Measurements from ENCODE around the gene TFDP2. TPM values are rescaled to one million over a fixed set of nuclear protein-coding genes. Genes with fewer than 3 reads are reported as not detected.
"Not testable (repeated sequence)": the region's sequence is repeated elsewhere in the genome, so short reads cannot be mapped to it uniquely, and the experiment has no call there.

Gene TFDP2
- total and polyA plus RNA-seq, 4 donors, result 13.3 to 62.5 (median 27.8) TPM

- H3K4me1 ChIP-seq (ENCODE audit: control insufficient read depth in 1 of 2, insufficient read depth in 2 of 2, low read length in 2 of 2), result no peaks in the 10 kb centered on the region
- DNase-seq, result peak in 1 of 2 donors; percentile 31
These were observed 218.5 kb downstream of the TFDP2 start for GRCh38 chr3:141930801-141931200.

GRCh38 chr3:141929341-141929995 lies 219.9 kb downstream of the TFDP2 start:
- 83 to 86% methylated on average over 7 of the region's 7 CpGs for WGBS, 2 donors
- no peak overlapping the region for H3K27ac ChIP-seq (ENCODE audit: low read depth in 1 of 2, low read length in 2 of 2)
- H3K9me3 ChIP-seq (ENCODE audit: control insufficient read depth, low read length), result no peaks in the 10 kb centered on the region
- intact Hi-C loops (cut with DNase I), result no loop called here
- no peak overlapping the region for H3K4me3 ChIP-seq (ENCODE audit: low read length in 2 of 2)
- H3K36me3 ChIP-seq (ENCODE audit: control insufficient read depth in 1 of 2, insufficient read depth in 2 of 2, low read length in 1 of 2), result peaks cover 0 to 2% of the 10 kb centered on the region in 2 donors
- ATAC-seq (ENCODE audit: low FRiP score) (no peak), DNase-seq (peak; percentile 8 to 17)
- H3K4me1 ChIP-seq (ENCODE audit: control insufficient read depth in 1 of 2, insufficient read depth in 2 of 2, low read length in 2 of 2), result no peaks in the 10 kb centered on the region
- no peaks in the 10 kb centered on the region for H3K27me3 ChIP-seq (ENCODE audit: control insufficient read depth in 1 of 2, insufficient read depth in 2 of 2, low read length in 1 of 2)

More at GRCh38 chr3:141930801-141931200, 218.5 kb downstream of the TFDP2 start:
- no peak overlapping the region for H3K27ac ChIP-seq (ENCODE audit: low read depth in 1 of 2, low read length in 2 of 2)
- intact Hi-C loops (cut with DNase I), result no loop called here
- H3K9me3 ChIP-seq (ENCODE audit: control insufficient read depth, low read length), result no peaks in the 10 kb centered on the region
- H3K27me3 ChIP-seq (ENCODE audit: control insufficient read depth in 1 of 2, insufficient read depth in 2 of 2, low read length in 1 of 2), result no peaks in the 10 kb centered on the region
- H3K4me3 ChIP-seq (ENCODE audit: low read length in 2 of 2), result no peak overlapping the region
- ATAC-seq (ENCODE audit: low FRiP score), result peak; percentile 29
- WGBS, 2 donors, result 91 to 92% methylated on average over 4 of the region's 4 CpGs
- H3K36me3 ChIP-seq (ENCODE audit: control insufficient read depth in 1 of 2, insufficient read depth in 2 of 2, low read length in 1 of 2), result peaks cover 0 to 2% of the 10 kb centered on the region in 2 donors

- no peaks in the 10 kb centered on the region for H3K9me3 ChIP-seq (ENCODE audit: control insufficient read depth, low read length)
- DNase-seq (peak; percentile 29 to 30), ATAC-seq (ENCODE audit: low FRiP score) (no peak)
- peaks cover 0 to 2% of the 10 kb centered on the region in 2 donors for H3K36me3 ChIP-seq (ENCODE audit: control insufficient read depth in 1 of 2, insufficient read depth in 2 of 2, low read length in 1 of 2)
- no peaks in the 10 kb centered on the region for H3K27me3 ChIP-seq (ENCODE audit: control insufficient read depth in 1 of 2, insufficient read depth in 2 of 2, low read length in 1 of 2)
- H3K4me3 ChIP-seq (ENCODE audit: low read length in 2 of 2), result no peak overlapping the region
- H3K27ac ChIP-seq (ENCODE audit: low read depth in 1 of 2, low read length in 2 of 2), result no peak overlapping the region
- intact Hi-C loops (cut with DNase I), result no loop called here
- 93 to 95% methylated on average over 15 of the region's 15 CpGs for WGBS, 2 donors
- no peaks in the 10 kb centered on the region for H3K4me1 ChIP-seq (ENCODE audit: control insufficient read depth in 1 of 2, insufficient read depth in 2 of 2, low read length in 2 of 2)
These were observed 220.6 kb downstream of the TFDP2 start for GRCh38 chr3:141928631-141929270.

- intact Hi-C loops (cut with DNase I), result no loop called here
- Histone ChIP-seq H3K36me3 (ENCODE audit: control insufficient read depth in 1 of 2, insufficient read depth in 2 of 2, low read length in 1 of 2) (peaks cover 0 to 2% of the 10 kb centered on the region in 2 donors), H3K4me1 (ENCODE audit: control insufficient read depth in 1 of 2, insufficient read depth in 2 of 2, low read length in 2 of 2) (no peaks in the 10 kb centered on the region), H3K27me3 (ENCODE audit: control insufficient read depth in 1 of 2, insufficient read depth in 2 of 2, low read length in 1 of 2) (no peaks in the 10 kb centered on the region), H3K9me3 (ENCODE audit: control insufficient read depth, low read length) (no peaks in the 10 kb centered on the region), H3K4me3 (ENCODE audit: low read length in 2 of 2) (no peak overlapping the region), H3K27ac (ENCODE audit: low read depth in 1 of 2, low read length in 2 of 2) (no peak overlapping the region)
- 63 to 70% methylated on average over 9 of the region's 9 CpGs for WGBS, 2 donors
- DNase-seq (peak; percentile 48 to 63), ATAC-seq (ENCODE audit: low FRiP score) (no peak)
These were observed 222.4 kb downstream of the TFDP2 start for GRCh38 chr3:141926929-141927328.

GRCh38 chr3:141925677-141926076 lies 223.7 kb downstream of the TFDP2 start:
- H3K4me1 ChIP-seq (ENCODE audit: control insufficient read depth in 1 of 2, insufficient read depth in 2 of 2, low read length in 2 of 2); H3K27ac ChIP-seq (ENCODE audit: low read depth in 1 of 2, low read length in 2 of 2); H3K27me3 ChIP-seq (ENCODE audit: control insufficient read depth in 1 of 2, insufficient read depth in 2 of 2, low read length in 1 of 2); H3K4me3 ChIP-seq (ENCODE audit: low read length in 2 of 2); ATAC-seq (ENCODE audit: low FRiP score); H3K9me3 ChIP-seq (ENCODE audit: control insufficient read depth, low read length); intact Hi-C loops (cut with DNase I); H3K36me3 ChIP-seq (ENCODE audit: control insufficient read depth in 1 of 2, insufficient read depth in 2 of 2, low read length in 1 of 2): not testable (repeated sequence)
- 90 to 91% methylated on average over 5 of the region's 5 CpGs for WGBS, 2 donors
- peak in 1 of 2 donors; percentile 9 for DNase-seq

GRCh38 chr3:141921316-141921715 lies 228.0 kb downstream of the TFDP2 start:
- WGBS, 2 donors, result 88 to 92% methylated on average over 2 of the region's 2 CpGs
- Histone ChIP-seq H3K27me3 (ENCODE audit: control insufficient read depth in 1 of 2, insufficient read depth in 2 of 2, low read length in 1 of 2) (no peaks in the 10 kb centered on the region), H3K27ac (ENCODE audit: low read depth in 1 of 2, low read length in 2 of 2) (no peak overlapping the region), H3K9me3 (ENCODE audit: control insufficient read depth, low read length) (no peaks in the 10 kb centered on the region), H3K4me1 (ENCODE audit: control insufficient read depth in 1 of 2, insufficient read depth in 2 of 2, low read length in 2 of 2) (no peaks in the 10 kb centered on the region), H3K4me3 (ENCODE audit: low read length in 2 of 2) (no peak overlapping the region), H3K36me3 (ENCODE audit: control insufficient read depth in 1 of 2, insufficient read depth in 2 of 2, low read length in 1 of 2) (no peaks in the 10 kb centered on the region)
- ATAC-seq (ENCODE audit: low FRiP score) (no peak), DNase-seq (no peak)
- intact Hi-C loops (cut with DNase I), result no loop called here

GRCh38 chr3:141920701-141921100 lies 228.6 kb downstream of the TFDP2 start:
- Histone ChIP-seq H3K27me3 (ENCODE audit: control insufficient read depth in 1 of 2, insufficient read depth in 2 of 2, low read length in 1 of 2) (no peaks in the 10 kb centered on the region), H3K27ac (ENCODE audit: low read depth in 1 of 2, low read length in 2 of 2) (no peak overlapping the region), H3K4me3 (ENCODE audit: low read length in 2 of 2) (no peak overlapping the region), H3K36me3 (ENCODE audit: control insufficient read depth in 1 of 2, insufficient read depth in 2 of 2, low read length in 1 of 2) (no peaks in the 10 kb centered on the region), H3K9me3 (ENCODE audit: control insufficient read depth, low read length) (no peaks in the 10 kb centered on the region), H3K4me1 (ENCODE audit: control insufficient read depth in 1 of 2, insufficient read depth in 2 of 2, low read length in 2 of 2) (no peaks in the 10 kb centered on the region)
- ATAC-seq (ENCODE audit: low FRiP score) (no peak), DNase-seq (no peak)
- intact Hi-C loops (cut with DNase I), result no loop called here
- WGBS, 2 donors, result 92 to 93% methylated on average over 4 of the region's 4 CpGs

GRCh38 chr3:141915766-141916165 lies 233.6 kb downstream of the TFDP2 start:
- intact Hi-C loops (cut with DNase I), result loop anchor here in 1 of 2 donors (10.0 kb wide), 1 partner anchor 181 kb away; the partner anchor contains the start of gene RNF7
- Histone ChIP-seq H3K9me3 (ENCODE audit: control insufficient read depth, low read length) (no peaks in the 10 kb centered on the region), H3K27ac (ENCODE audit: low read depth in 1 of 2, low read length in 2 of 2) (no peak overlapping the region), H3K36me3 (ENCODE audit: control insufficient read depth in 1 of 2, insufficient read depth in 2 of 2, low read length in 1 of 2) (peaks cover 0 to 2% of the 10 kb centered on the region in 2 donors), H3K4me1 (ENCODE audit: control insufficient read depth in 1 of 2, insufficient read depth in 2 of 2, low read length in 2 of 2) (no peaks in the 10 kb centered on the region), H3K27me3 (ENCODE audit: control insufficient read depth in 1 of 2, insufficient read depth in 2 of 2, low read length in 1 of 2) (no peaks in the 10 kb centered on the region), H3K4me3 (ENCODE audit: low read length in 2 of 2) (no peak overlapping the region)
- ATAC-seq (ENCODE audit: low FRiP score), result no peak
- no peak for DNase-seq
- WGBS, 2 donors, result 88 to 92% methylated on average over 2 of the region's 2 CpGs

GRCh38 chr3:141915016-141915415 lies 234.3 kb downstream of the TFDP2 start:
- peaks cover 0 to 2% of the 10 kb centered on the region in 2 donors for H3K36me3 ChIP-seq (ENCODE audit: control insufficient read depth in 1 of 2, insufficient read depth in 2 of 2, low read length in 1 of 2)
- intact Hi-C loops (cut with DNase I), result loop anchor here in 1 of 2 donors (10.0 kb wide), 1 partner anchor 180 kb away; the partner anchor contains the start of gene RNF7
- ATAC-seq (ENCODE audit: low FRiP score) (no peak), DNase-seq (no peak)
- no peak overlapping the region for H3K27ac ChIP-seq (ENCODE audit: low read depth in 1 of 2, low read length in 2 of 2)
- WGBS, 2 donors, result 92 to 95% methylated on average over 5 of the region's 5 CpGs
- H3K4me3 ChIP-seq (ENCODE audit: low read length in 2 of 2), result no peak overlapping the region
- H3K4me1 ChIP-seq (ENCODE audit: control insufficient read depth in 1 of 2, insufficient read depth in 2 of 2, low read length in 2 of 2), result no peaks in the 10 kb centered on the region
- H3K27me3 ChIP-seq (ENCODE audit: control insufficient read depth in 1 of 2, insufficient read depth in 2 of 2, low read length in 1 of 2), result no peaks in the 10 kb centered on the region
- no peaks in the 10 kb centered on the region for H3K9me3 ChIP-seq (ENCODE audit: control insufficient read depth, low read length)

Measured in aorta (tissue), 5 donors.